ENCODE measurements around the gene GALNS.

DNA sequence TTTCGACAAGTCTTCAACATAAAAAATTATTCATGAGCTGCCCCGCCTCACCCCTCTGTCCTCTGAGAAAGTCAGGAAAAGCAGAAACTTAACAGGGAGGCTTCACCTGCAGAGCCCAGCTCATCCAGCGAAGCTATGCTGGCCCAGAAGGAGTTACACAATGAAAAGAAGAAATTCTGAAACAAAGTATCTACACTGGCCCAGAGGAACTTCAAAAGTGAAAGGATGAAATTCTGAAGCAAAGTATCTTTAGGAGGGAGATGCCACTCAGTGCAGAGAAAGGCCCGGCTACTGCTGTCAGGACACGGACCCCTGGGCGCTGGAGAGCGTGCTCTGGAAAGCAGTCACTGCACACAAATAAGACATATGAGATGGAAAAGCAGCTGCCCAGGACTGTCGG lies 1.6 kb downstream of the GALNS start:
- TF ChIP-seq, protein P1, sequence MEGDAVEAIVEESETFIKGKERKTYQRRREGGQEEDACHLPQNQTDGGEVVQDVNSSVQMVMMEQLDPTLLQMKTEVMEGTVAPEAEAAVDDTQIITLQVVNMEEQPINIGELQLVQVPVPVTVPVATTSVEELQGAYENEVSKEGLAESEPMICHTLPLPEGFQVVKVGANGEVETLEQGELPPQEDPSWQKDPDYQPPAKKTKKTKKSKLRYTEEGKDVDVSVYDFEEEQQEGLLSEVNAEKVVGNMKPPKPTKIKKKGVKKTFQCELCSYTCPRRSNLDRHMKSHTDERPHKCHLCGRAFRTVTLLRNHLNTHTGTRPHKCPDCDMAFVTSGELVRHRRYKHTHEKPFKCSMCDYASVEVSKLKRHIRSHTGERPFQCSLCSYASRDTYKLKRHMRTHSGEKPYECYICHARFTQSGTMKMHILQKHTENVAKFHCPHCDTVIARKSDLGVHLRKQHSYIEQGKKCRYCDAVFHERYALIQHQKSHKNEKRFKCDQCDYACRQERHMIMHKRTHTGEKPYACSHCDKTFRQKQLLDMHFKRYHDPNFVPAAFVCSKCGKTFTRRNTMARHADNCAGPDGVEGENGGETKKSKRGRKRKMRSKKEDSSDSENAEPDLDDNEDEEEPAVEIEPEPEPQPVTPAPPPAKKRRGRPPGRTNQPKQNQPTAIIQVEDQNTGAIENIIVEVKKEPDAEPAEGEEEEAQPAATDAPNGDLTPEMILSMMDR (conservative IDR thresholded peaks at IDR 0.05; ENCODE audit: low read depth in 2 of 2) = no peak
- TF ChIP-seq, protein P2, sequence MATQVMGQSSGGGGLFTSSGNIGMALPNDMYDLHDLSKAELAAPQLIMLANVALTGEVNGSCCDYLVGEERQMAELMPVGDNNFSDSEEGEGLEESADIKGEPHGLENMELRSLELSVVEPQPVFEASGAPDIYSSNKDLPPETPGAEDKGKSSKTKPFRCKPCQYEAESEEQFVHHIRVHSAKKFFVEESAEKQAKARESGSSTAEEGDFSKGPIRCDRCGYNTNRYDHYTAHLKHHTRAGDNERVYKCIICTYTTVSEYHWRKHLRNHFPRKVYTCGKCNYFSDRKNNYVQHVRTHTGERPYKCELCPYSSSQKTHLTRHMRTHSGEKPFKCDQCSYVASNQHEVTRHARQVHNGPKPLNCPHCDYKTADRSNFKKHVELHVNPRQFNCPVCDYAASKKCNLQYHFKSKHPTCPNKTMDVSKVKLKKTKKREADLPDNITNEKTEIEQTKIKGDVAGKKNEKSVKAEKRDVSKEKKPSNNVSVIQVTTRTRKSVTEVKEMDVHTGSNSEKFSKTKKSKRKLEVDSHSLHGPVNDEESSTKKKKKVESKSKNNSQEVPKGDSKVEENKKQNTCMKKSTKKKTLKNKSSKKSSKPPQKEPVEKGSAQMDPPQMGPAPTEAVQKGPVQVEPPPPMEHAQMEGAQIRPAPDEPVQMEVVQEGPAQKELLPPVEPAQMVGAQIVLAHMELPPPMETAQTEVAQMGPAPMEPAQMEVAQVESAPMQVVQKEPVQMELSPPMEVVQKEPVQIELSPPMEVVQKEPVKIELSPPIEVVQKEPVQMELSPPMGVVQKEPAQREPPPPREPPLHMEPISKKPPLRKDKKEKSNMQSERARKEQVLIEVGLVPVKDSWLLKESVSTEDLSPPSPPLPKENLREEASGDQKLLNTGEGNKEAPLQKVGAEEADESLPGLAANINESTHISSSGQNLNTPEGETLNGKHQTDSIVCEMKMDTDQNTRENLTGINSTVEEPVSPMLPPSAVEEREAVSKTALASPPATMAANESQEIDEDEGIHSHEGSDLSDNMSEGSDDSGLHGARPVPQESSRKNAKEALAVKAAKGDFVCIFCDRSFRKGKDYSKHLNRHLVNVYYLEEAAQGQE (IDR thresholded peaks at IDR 0.05; ENCODE audit: unreplicated experiment) = no peak
- no peak for TF ChIP-seq JUNB (IDR thresholded peaks at IDR 0.05; ENCODE audit: unreplicated experiment)
- TF ChIP-seq CREB1 (CRISPR knock-in tag; IDR thresholded peaks at IDR 0.05; ENCODE audit: low read depth) = no peak

Measured in GM23338 (cell line).